GM21737 (cell line): ENCODE data around the gene SPACA7.

Source experiments
- ATAC-seq: cut with Tn5 transposase; IDR thresholded peaks from one replicate; pipeline ENCODE4 v1.9.1; 2021; ENCODE audit warnings: mild to moderate bottlenecking, moderate library complexity; ENCODE audit not compliant: unreplicated experiment

Gene SPACA7

GRCh38 chr13:112446867-112447266 is 70.7 kb downstream of the SPACA7 start:
- ATAC-seq: no peak

- ATAC-seq: no peak
Observed at GRCh38 chr13:112447306-112447705, 71.2 kb downstream of the SPACA7 start.

GRCh38 chr13:112447761-112448603 is 71.8 kb downstream of the SPACA7 start:
- no peak for ATAC-seq

GRCh38 chr13:112448621-112449544 is 72.7 kb downstream of the SPACA7 start:
- ATAC-seq: no peak

- no peak for ATAC-seq
Observed at GRCh38 chr13:112449545-112449930, 73.4 kb downstream of the SPACA7 start.

- ATAC-seq: no peak
Observed at GRCh38 chr13:112450118-112450903, 74.2 kb downstream of the SPACA7 start.

GRCh38 chr13:112450904-112451240 is 74.7 kb downstream of the SPACA7 start:
- no peak for ATAC-seq

GRCh38 chr13:112451512-112452379 is 75.6 kb downstream of the SPACA7 start:
- no peak for ATAC-seq

GRCh38 chr13:112452380-112453206 is 76.4 kb downstream of the SPACA7 start:
- ATAC-seq: no peak

GRCh38 chr13:112453207-112453829 is 77.2 kb downstream of the SPACA7 start:
- ATAC-seq: no peak

- ATAC-seq: no peak
Observed at GRCh38 chr13:112453874-112454647, 77.9 kb downstream of the SPACA7 start.

- no peak for ATAC-seq
Observed at GRCh38 chr13:112454648-112455334, 78.6 kb downstream of the SPACA7 start.

GRCh38 chr13:112455476-112456059 is 79.4 kb downstream of the SPACA7 start:
- ATAC-seq: no peak

- no peak for ATAC-seq
Observed at GRCh38 chr13:112456138-112457056, 80.2 kb downstream of the SPACA7 start.

- no peak for ATAC-seq
Observed at GRCh38 chr13:112457081-112457480, 80.9 kb downstream of the SPACA7 start.

- ATAC-seq: no peak
Observed at GRCh38 chr13:112457485-112457884, 81.3 kb downstream of the SPACA7 start.
